ENCODE results near the gene TSPEAR.

GRCh38 chr21:44703731-44704635 is 7.4 kb downstream of the TSPEAR start:
- TF ChIP-seq, protein P1, sequence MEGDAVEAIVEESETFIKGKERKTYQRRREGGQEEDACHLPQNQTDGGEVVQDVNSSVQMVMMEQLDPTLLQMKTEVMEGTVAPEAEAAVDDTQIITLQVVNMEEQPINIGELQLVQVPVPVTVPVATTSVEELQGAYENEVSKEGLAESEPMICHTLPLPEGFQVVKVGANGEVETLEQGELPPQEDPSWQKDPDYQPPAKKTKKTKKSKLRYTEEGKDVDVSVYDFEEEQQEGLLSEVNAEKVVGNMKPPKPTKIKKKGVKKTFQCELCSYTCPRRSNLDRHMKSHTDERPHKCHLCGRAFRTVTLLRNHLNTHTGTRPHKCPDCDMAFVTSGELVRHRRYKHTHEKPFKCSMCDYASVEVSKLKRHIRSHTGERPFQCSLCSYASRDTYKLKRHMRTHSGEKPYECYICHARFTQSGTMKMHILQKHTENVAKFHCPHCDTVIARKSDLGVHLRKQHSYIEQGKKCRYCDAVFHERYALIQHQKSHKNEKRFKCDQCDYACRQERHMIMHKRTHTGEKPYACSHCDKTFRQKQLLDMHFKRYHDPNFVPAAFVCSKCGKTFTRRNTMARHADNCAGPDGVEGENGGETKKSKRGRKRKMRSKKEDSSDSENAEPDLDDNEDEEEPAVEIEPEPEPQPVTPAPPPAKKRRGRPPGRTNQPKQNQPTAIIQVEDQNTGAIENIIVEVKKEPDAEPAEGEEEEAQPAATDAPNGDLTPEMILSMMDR (IDR thresholded peaks at IDR 0.05): no peak
- TF ChIP-seq EZH2 (IDR thresholded peaks at IDR 0.05; ENCODE audit: borderline replicate concordance, insufficient read depth, low read depth, low read length, poor library complexity, severe bottlenecking): no peak

All from B cell (primary cell).